Pancreas (tissue), 10 donors: ENCODE data around the gene WDR38. TPM values are rescaled to one million over a fixed set of nuclear protein-coding genes. Genes with fewer than 3 reads are reported as not detected.

Source experiments
- ATAC-seq, 4 donors: fragments of 200-7000 bp; cut with Tn5 transposase; one replicate each; pipeline versions ENCODE4 v1.8.0 to v1.9.1; 2020; ENCODE audit warnings: mild to moderate bottlenecking in 4 of 4, moderate library complexity in 4 of 4
- DNase-seq, 6 donors: peaks; one replicate each; pipeline ENCODE4 v3.0.0-alpha.2; 2020
- FAIRE-seq: peaks from 2 replicates; lab custom pipeline; 2012; peaks lifted over from hg19 to GRCh38; lab: Jason Lieb, UNC
- H3K27ac ChIP-seq, 4 donors: fragments of 200-600 bp; sonication (generic); 1 replicate in 3 of 4; 2 replicates in 1 of 4; pipeline versions ENCODE4 v1.5.0 to v1.8.0; 2020
- H3K27me3 ChIP-seq, 4 donors: fragments of 200-600 bp; one replicate each; pipeline ENCODE4 v1.8.0; 2021
- H3K36me3 ChIP-seq, 3 donors: fragments of 200-600 bp; sonication (generic) in 1 of 3; one replicate each; pipeline versions ENCODE4 v1.5.0 to v1.8.0; 2020 to 2021
- H3K4me1 ChIP-seq, 3 donors: fragments of 200-600 bp; one replicate each; pipeline ENCODE4 v1.8.0; 2021
- H3K4me3 ChIP-seq, 4 donors: fragments of 200-600 bp; sonication (generic) in 2 of 4; one replicate each; pipeline versions ENCODE4 v1.5.0 to v1.8.0; 2020 to 2021
- H3K9me3 ChIP-seq, 4 donors: fragments of 200-600 bp; one replicate each; pipeline ENCODE4 v1.8.0; 2021
- WGBS, 2 donors: extraction: QIAGEN DNeasy Blood & Tissue Kit; methylation state at CpG; one replicate each; pipeline ENCODE4 v1.1.7; 2013; 5-methylcytosine and 5-hydroxymethylcytosine counted together
- intact Hi-C, 3 donors: fragments of 100-400 bp; cut with DNase I; formaldehyde crosslinking; loops; one replicate each; pipeline versions ENCODE4 v1.11.1 to v1.14.2; 2022
- polyA plus RNA-seq, 2 donors: library from polyadenylated mRNA; stranded (reverse); fragments of 200-250 nt; gene quantifications; one replicate each; pipeline ENCODE4 v1.2.3, GENCODE V29; 2013
- total RNA-seq, 6 donors: library from RNA; stranded (reverse); fragmentation: NEBNext Ultra II Directional in 4 of 6; extraction: Animal tissue kit (Norgen Biotek cat#: 25700) in 4 of 6; gene quantifications; one replicate each; pipeline versions ENCODE4 v1.2.1 to v1.2.4, GENCODE V29; 2021 to 2023
- TF ChIP-seq, protein P1 (sequence below), 4 donors: fragments of 200-600 bp; sonication (generic) in 3 of 4; IDR thresholded peaks; one replicate each; pipeline versions ENCODE4 v1.5.0 to v1.8.0; 2021; ENCODE audit warnings: antibody characterized with exemption in 4 of 4
- donor health status: healthy with polysubstance abuse.
- donor health status: DM: no; HTN: no; CAD: no; lungs with moderate emphysema.
- donor health status: DM: no; HTN: no; CAD: no.
- donor health status: control.
- donor health status: control.
- donor health status: Bipolar disorder and iron deficiency.
- donor health status: DM: yes; HTN: yes; CAD: no.
- donor health status: DM: no; HTN: no; CAD: no.
- donor health status: DM: no; HTN: no; CAD: no.
- donor health status: DM: yes; HTN: yes; CAD: no.

Gene WDR38
- total and polyA plus RNA-seq, 8 donors: 0.13 TPM; not detected in 7

DNA sequence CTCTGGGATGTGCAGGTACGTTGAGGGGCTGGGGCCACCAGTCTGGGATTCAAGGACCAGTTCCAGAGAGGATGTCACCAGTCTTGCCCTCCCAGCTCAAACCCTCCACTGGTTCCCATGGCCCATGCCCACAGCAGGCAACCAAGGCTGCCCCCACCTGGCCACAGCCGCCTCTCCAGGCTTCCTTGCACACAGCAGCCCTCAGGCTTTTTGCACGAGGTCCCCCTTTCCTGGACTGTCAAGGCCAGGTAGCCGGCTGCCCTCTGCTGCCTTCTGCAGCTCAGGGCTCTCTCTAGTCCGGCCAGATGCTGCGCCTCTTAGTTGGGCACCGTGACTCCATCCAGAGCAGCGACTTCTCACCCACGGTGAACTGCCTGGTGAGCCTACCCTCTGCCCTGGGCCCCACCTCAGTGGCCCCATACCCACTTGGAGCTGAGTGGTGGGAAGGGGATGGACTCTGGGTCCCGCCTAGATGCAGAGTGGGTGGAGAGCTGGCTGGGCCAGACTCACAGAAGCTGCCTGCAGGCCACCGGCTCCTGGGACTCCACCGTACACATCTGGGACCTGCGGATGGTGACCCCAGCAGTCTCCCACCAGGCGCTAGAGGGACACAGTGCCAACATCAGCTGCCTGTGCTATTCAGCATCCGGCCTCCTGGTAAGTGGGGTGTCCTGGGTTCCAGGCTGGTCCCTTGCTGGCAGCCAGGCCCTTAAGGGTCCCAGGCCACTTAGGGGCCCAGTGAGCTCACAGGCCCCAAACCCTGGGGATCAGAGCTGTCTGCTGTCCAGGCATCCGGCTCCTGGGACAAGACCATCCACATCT, 2.9 kb downstream of the WDR38 start:
- intact Hi-C loops: loop anchor here in 1 of 3 donors (10.0 kb wide), 1 partner anchor 71 kb away; no protein-coding TSS in a partner anchor
- DNase-seq (peak in 2 of 6 donors; percentile 46 to 72), ATAC-seq (peak in 3 of 4 donors; percentile 17 to 48 (median 26)), FAIRE-seq (no peak)
- Histone ChIP-seq H3K36me3 (peaks cover 6 to 37% (median 16%) of the 10 kb centered on the region in 3 donors), H3K27me3 (no peaks in the 10 kb centered on the region), H3K9me3 (no peaks in the 10 kb centered on the region), H3K27ac (no peak overlapping the region), H3K4me1 (peaks cover 0 to 21% (median 12%) of the 10 kb centered on the region in 3 donors), H3K4me3 (no peak overlapping the region)
- WGBS, 2 donors: 57 to 63% methylated on average over 16 of the region's 16 CpGs
- TF ChIP-seq, protein P1, sequence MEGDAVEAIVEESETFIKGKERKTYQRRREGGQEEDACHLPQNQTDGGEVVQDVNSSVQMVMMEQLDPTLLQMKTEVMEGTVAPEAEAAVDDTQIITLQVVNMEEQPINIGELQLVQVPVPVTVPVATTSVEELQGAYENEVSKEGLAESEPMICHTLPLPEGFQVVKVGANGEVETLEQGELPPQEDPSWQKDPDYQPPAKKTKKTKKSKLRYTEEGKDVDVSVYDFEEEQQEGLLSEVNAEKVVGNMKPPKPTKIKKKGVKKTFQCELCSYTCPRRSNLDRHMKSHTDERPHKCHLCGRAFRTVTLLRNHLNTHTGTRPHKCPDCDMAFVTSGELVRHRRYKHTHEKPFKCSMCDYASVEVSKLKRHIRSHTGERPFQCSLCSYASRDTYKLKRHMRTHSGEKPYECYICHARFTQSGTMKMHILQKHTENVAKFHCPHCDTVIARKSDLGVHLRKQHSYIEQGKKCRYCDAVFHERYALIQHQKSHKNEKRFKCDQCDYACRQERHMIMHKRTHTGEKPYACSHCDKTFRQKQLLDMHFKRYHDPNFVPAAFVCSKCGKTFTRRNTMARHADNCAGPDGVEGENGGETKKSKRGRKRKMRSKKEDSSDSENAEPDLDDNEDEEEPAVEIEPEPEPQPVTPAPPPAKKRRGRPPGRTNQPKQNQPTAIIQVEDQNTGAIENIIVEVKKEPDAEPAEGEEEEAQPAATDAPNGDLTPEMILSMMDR (IDR thresholded peaks at IDR 0.05): peak in 1 of 4 donors; percentile 7

DNA sequence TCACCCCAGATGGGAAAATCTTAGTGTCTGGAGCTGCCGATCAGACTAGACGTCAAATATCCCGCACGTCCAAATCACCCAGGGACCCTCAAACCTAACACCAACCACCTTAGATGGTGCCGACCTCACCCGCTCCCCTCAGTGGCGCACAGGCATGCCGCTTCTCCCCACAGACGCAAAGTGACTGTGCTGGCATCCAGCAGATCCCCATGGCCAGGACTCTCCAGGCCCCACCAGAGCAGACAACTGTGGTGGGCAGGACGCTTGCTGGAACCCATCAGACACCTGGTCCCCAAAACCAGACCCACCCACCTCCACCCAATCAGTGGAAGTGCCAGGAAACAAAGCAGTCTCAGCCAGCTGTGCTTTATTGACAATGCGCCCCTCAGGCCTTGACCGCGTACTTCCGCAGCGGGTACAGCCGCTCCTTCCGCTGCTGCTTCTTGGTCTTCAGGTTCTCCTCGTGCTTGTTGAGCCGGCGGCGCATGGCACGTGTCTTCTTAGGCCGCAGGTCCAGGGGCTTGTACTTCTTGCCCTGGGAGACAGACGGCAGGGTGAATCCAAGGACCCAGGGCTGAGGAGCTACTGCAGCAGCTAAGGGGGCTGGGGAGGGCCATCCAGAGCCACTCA, 4.4 kb downstream of the WDR38 start:
- Histone ChIP-seq H3K27me3 (no peaks in the 10 kb centered on the region), H3K27ac (no peak overlapping the region), H3K4me3 (no peak overlapping the region), H3K36me3 (peaks cover 6 to 37% (median 16%) of the 10 kb centered on the region in 3 donors), H3K4me1 (peaks cover 0 to 18% (median 15%) of the 10 kb centered on the region in 3 donors), H3K9me3 (no peaks in the 10 kb centered on the region)
- ATAC-seq (no peak), DNase-seq (peak in 1 of 6 donors; percentile 26), FAIRE-seq (no peak)
- TF ChIP-seq, protein P1 (IDR thresholded peaks at IDR 0.05): no peak
- intact Hi-C loops: loop anchor here in 1 of 3 donors (10.0 kb wide), 1 partner anchor 73 kb away; no protein-coding TSS in a partner anchor
- WGBS, 2 donors: 82 to 85% methylated on average over 21 to 24 of the region's 24 CpGs

DNA sequence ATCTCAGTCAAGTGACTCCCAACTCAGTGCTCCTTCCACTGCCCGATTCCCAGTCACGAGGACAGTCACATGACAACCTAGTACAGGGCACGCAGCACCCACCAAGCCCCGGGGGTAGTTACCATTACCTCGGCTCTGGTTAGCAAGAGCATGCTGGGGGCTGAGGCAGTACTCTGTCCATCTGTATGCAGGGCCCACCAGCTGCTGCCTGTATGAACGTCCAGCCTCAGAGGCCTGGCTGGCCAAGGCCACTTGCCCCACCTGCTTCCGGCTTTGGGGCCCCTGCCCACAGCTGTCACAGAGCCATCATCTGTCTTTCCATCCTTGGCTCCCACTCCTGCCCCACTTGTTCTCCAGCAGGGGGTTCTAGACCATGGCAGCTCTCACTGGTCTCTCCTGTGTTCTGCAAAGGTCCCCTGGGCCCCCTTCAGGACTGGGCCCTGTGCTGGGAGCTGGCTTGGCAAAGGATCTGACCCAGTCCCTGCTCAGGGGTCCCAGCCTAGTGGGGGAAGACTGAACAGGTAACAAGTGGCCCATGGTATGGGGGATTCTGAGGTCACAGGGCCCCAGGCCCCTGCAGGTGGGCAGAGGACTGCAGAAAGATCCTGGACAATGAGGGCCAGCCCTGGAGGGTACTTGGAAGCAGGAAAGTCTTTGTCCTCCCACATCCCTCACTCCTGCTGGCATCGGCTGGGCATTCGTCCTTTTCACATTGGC, 5.2 kb downstream of the WDR38 start:
- peaks cover 6 to 37% (median 16%) of the 10 kb centered on the region in 3 donors for H3K36me3 ChIP-seq
- no peak overlapping the region for H3K27ac ChIP-seq
- ATAC-seq: no peak

DNA sequence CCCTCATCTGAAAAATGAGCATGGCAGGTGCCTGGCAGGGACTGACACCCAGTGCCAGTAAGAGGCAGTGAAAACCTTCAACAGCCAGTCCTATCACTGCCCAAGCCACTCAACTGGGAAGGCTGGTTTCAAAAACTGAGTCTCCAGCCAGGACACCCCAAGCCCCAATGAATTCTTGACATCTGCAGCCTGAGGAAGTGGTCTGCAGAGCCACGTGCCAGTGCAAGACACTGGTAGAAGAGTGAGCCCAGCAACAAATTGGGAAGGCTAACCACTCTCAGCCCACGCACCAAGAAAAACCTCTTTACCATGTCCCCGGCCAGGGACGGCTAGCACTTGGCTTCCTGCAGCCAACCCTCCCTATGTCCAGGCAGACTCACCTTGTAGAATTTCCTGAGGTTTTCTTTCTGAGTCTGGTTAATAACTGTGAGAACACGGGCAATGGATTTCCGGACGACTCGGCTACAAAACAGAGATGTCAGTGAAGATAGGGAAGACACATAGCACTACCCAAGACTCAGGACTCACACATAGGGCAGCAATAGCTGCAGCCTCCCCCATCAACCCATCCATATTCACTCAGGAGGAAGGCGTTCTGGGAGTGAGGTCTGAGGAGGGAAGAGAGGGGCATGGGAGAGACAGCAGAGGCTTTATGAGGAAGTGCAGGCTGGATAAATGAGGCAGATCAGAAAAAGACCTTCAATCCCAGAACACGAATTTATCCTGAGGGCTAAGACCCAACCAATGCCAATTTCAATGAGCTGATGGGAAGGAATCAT, 6.7 kb downstream of the WDR38 start:
- TF ChIP-seq, protein P1 (IDR thresholded peaks at IDR 0.05): no peak
- no peak for DNase-seq
- Histone ChIP-seq H3K9me3 (no peaks in the 10 kb centered on the region), H3K27me3 (no peaks in the 10 kb centered on the region), H3K27ac (no peak overlapping the region), H3K4me1 (peaks cover 0 to 27% (median 23%) of the 10 kb centered on the region in 3 donors), H3K36me3 (peaks cover 6 to 37% (median 16%) of the 10 kb centered on the region in 3 donors), H3K4me3 (peak overlapping the region in 3 of 4 donors; percentile 3 to 69 (median 50))
- 38 to 52% methylated on average over 10 of the region's 10 CpGs for WGBS, 2 donors
- no peak for FAIRE-seq
- intact Hi-C loops: loop anchor here in 1 of 3 donors (10.0 kb wide), 1 partner anchor 75 kb away; no protein-coding TSS in a partner anchor
- ATAC-seq: no peak

More for the DNA sequence above, 5.2 kb downstream of the WDR38 start:
- H3K9me3 ChIP-seq: no peaks in the 10 kb centered on the region
- H3K4me1 ChIP-seq: peaks cover 0 to 24% (median 23%) of the 10 kb centered on the region in 3 donors
- no peaks in the 10 kb centered on the region for H3K27me3 ChIP-seq
- intact Hi-C loops: loop anchor here in 1 of 3 donors (10.0 kb wide), 1 partner anchor 74 kb away; no protein-coding TSS in a partner anchor
- peak overlapping the region in 1 of 4 donors; percentile 2 for H3K4me3 ChIP-seq
- peak in 1 of 6 donors; percentile 26 for DNase-seq
- FAIRE-seq: no peak
- TF ChIP-seq, protein P1 (IDR thresholded peaks at IDR 0.05): no peak
- WGBS, 2 donors: 65 to 69% methylated on average over 9 of the region's 9 CpGs
